ENCODE data around the gene PSMB2. TPM values are rescaled to one million over a fixed set of nuclear protein-coding genes. Genes with fewer than 3 reads are reported as not detected.

The PSMB2 gene
- total and polyA plus RNA-seq, 2 of the 8 experiments (the other 6 are each of a cell fraction or from before 2014, with no cell fraction given) = 91.4 to 101 TPM

DNA sequence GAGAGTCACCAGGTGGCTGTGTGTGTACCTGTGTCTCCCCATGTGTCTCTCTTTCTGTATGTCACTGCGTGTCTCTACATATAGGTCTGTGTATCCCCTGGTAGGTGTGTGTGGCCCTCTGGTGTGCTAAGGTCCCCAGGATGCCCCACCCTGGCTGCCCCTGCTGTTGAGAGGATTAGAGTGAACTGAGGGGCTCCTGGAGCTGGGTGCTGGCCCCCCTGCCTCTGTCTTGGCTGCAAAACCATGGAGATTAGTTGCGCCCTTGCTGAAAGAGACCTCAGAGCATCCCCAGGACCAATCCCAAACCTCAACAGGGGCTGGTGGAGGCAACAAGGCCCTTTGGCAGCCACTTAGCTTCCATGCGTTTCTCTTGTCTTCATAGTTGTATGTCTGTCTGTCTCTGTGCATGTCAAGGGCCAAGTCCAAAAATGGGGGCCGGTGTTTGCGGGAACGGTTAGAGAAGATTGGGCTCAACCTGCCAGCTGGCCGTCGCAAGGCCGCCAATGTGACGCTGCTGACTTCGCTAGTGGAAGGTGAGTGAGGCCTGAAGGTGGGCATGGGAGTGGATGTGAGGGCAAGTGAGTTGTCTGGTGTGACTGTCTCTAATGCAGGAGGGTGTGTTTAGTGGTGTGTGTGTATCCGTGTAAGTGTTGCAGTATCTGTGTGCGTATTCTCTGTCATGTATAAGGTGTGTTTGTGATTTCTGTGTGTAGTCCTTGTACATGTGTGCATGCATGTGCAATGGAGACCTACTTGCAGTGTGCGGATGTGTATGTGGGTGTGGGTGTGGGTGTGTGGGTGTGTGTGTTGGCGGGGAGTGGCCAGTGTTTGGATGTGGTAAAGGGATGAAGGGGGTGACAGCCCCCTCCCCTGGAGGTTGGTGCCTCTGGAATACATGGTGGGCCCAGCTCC lies 51.6 kb downstream of the PSMB2 start (continued):
- TF ChIP-seq BACH1 (IDR thresholded peaks at IDR 0.05; ENCODE audit: low read length) = no peak
- TF ChIP-seq, protein P1, sequence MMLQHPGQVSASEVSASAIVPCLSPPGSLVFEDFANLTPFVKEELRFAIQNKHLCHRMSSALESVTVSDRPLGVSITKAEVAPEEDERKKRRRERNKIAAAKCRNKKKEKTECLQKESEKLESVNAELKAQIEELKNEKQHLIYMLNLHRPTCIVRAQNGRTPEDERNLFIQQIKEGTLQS (IDR thresholded peaks at IDR 0.05; ENCODE audit: insufficient read depth, low read depth, low read length) = no peak
- TF ChIP-seq RBBP5 (IDR thresholded peaks at IDR 0.05; ENCODE audit: borderline replicate concordance, low read depth, low read length) = no peak
- TF ChIP-seq BCL11A (IDR thresholded peaks at IDR 0.05; ENCODE audit: low read depth in 2 of 2, low read length in 2 of 2) = no peak

All from H1 (cell line).